ENCODE results near the gene TIPIN.

DNA sequence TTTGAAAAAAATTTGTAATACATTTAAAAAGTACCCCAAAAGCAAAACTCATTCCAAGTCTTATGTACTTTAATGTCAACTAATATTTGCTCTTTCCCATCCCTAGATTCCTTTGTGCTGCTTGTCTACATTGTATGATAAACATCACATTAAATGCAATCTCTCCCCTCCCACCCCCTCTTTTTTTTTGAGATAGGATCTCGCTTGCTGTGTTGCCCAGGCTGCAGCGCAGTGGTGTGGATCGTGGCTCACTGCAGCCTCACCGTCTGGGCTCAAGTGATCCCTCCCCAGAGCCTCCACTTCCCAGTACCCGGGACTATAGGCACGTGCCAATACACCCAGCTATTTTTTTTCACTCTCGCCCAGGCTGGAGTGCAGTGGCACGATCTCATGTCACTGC is 42.8 kb upstream of the TIPIN start:
- TF ChIP-seq EZH2phosphoT487 (IDR thresholded peaks at IDR 0.05; ENCODE audit: borderline replicate concordance, low read length), result no peak
- TF ChIP-seq, protein P1, sequence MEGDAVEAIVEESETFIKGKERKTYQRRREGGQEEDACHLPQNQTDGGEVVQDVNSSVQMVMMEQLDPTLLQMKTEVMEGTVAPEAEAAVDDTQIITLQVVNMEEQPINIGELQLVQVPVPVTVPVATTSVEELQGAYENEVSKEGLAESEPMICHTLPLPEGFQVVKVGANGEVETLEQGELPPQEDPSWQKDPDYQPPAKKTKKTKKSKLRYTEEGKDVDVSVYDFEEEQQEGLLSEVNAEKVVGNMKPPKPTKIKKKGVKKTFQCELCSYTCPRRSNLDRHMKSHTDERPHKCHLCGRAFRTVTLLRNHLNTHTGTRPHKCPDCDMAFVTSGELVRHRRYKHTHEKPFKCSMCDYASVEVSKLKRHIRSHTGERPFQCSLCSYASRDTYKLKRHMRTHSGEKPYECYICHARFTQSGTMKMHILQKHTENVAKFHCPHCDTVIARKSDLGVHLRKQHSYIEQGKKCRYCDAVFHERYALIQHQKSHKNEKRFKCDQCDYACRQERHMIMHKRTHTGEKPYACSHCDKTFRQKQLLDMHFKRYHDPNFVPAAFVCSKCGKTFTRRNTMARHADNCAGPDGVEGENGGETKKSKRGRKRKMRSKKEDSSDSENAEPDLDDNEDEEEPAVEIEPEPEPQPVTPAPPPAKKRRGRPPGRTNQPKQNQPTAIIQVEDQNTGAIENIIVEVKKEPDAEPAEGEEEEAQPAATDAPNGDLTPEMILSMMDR (conservative IDR thresholded peaks at IDR 0.05; ENCODE audit: low read depth, low read length), result no peak

Measured in PC-3 (cell line).